ENCODE results near the gene HOXC5. TPM values are rescaled to one million over a fixed set of nuclear protein-coding genes. Genes with fewer than 3 reads are reported as not detected.
A peak's percentile ranks its signal among the peaks of the same experiment; 100 is the strongest.
"Not testable (repeated sequence)": the region's sequence is repeated elsewhere in the genome, so short reads cannot be mapped to it uniquely, and the experiment has no call there.

HOXC5 gene
- total RNA-seq, 1 experiment from 2014 or later: 0.07 TPM

GRCh38 chr12:54032086-54032619 is 697 bp upstream of the HOXC5 start:
- DNase-seq (ENCODE audit: extremely low read depth, low read depth): no peak

GRCh38 chr12:54033106-54033979 is 493 bp downstream of the HOXC5 start:
- peak; percentile 9 for DNase-seq (ENCODE audit: extremely low read depth, low read depth)

DNA sequence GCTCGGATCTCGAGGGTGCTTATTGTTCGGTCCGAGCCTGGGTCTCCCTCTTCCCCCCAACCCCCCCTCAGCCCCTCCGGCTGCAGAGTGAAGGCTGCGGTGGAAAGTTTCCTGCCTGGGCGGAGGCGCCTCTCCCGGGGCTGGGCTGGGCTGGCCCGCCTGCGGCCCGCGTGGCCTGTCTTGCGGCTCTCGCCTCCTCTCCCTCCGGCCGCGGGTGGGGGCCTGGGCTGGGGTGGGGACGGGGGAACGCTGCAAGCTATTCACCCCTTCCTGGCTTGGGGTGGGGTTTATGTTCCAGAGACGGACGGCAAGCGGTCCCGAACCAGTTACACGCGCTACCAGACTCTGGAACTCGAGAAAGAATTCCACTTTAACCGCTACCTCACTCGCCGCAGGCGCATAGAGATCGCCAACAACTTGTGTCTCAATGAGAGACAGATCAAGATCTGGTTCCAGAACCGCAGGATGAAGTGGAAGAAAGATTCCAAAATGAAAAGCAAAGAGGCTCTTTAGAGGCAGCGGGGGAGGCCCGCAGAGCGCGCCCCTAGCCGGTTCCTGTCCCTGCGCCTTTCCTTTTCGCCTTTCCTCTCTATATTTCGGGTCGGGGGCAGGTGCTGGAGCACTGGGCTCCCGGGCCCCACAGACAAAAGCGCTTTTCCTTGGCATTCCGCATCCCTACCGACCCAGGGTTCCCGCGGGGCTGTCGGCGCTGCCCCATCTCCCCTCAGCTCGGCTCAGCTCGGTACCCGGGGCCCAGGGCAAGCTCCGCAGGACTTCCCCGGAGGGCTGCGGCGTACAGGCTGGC is 1.3 kb downstream of the HOXC5 start:
- no peak for DNase-seq (ENCODE audit: extremely low read depth, low read depth)

GRCh38 chr12:54034785-54035310 is 2.0 kb downstream of the HOXC5 start:
- DNase-seq (ENCODE audit: extremely low read depth, low read depth): no peak

- DNase-seq (ENCODE audit: extremely low read depth, low read depth): no peak
Observed at GRCh38 chr12:54035568-54036264, 2.9 kb downstream of the HOXC5 start.

GRCh38 chr12:54036620-54037359 is 3.9 kb downstream of the HOXC5 start:
- DNase-seq (ENCODE audit: extremely low read depth, low read depth): no peak

- no peak for DNase-seq (ENCODE audit: extremely low read depth, low read depth)
Observed at GRCh38 chr12:54037360-54038283, 4.8 kb downstream of the HOXC5 start.

- DNase-seq (ENCODE audit: extremely low read depth, low read depth): no peak
Observed at GRCh38 chr12:54038284-54038870, 5.5 kb downstream of the HOXC5 start.

DNA sequence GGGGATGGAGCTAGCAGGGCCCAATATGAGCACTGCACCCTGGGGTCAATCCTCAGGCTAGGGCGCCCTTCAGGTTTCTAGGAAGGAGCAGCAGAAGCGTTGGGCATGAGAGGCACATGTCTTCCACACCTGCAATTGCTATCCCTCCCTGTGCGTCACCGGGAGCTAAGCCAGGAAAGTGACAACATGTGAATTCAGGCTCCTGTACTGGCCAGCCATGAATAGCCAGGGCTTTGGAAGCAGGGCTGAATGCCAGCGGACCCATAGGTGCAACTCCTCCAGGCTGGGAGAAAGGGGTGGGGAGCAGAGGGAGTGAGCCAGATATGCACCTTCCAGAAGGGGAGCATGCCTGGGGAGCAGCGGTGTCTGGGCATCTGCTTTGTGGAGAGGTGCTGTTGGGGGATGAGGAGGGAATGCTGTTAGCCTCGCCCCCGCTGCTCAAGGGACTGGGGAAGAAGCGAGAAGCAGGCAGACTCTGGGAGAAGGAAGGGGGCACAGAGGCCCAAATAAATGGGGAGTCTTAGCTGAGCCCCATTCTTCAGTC is 6.1 kb downstream of the HOXC5 start:
- no peak for DNase-seq (ENCODE audit: extremely low read depth, low read depth)

DNA sequence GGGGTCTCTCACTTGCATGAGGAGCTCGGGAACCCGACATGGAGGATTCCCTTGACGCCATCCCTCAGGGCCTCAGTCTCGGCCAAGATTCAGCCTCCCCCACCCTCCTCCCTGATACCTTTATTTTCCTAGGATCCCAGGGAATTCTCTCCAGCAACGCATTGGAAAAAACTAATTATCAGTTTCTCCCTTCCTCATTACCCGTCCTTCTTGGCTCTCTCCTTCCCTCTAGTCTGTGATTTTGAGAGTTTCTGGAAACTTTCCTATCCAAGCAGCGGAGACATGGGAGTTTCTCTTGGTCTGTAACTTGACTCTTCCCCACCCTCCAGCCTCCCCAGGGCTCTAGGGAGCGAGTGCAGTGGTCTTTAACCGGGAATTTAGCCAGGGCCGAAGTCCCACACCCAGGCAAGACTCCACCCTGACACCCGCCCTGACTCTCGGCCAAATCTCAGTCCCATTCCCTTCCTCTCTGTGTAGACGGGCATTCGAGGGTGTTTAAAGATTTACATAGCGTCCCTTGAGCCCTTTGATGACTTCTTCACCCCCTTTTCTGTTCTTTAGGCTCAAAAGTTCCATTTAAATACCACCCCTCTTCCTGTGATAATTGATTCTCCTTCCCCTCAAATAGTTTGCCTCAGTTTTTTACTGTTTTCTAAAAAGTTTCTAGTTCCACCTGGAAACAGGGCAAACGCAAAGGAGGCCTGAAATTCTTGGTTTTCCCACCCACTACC is 6.7 kb downstream of the HOXC5 start:
- DNase-seq (ENCODE audit: extremely low read depth, low read depth): no peak

- peak; percentile 18 for DNase-seq (ENCODE audit: extremely low read depth, low read depth)
Observed at GRCh38 chr12:54040148-54040494, 7.3 kb downstream of the HOXC5 start.

DNA sequence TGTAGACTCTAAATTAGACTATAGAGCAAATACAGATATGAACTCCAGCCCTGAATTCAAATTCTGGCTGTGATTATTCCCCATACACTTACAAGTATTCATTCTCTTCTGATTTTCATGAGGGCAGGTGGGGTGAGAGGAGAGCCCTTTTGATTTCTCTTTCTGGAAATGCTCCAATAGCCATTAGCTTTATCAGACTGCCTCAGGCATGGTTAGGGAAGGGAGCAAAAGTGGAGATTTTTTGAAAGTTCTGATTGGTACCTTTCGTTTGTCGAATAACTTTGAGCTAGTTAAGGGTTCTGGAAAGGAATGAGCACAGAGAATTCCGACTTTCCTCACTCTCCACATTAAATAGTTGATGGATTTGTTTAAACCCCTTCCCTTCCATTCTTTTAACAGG is 7.8 kb downstream of the HOXC5 start:
- DNase-seq (ENCODE audit: extremely low read depth, low read depth): no peak

DNA sequence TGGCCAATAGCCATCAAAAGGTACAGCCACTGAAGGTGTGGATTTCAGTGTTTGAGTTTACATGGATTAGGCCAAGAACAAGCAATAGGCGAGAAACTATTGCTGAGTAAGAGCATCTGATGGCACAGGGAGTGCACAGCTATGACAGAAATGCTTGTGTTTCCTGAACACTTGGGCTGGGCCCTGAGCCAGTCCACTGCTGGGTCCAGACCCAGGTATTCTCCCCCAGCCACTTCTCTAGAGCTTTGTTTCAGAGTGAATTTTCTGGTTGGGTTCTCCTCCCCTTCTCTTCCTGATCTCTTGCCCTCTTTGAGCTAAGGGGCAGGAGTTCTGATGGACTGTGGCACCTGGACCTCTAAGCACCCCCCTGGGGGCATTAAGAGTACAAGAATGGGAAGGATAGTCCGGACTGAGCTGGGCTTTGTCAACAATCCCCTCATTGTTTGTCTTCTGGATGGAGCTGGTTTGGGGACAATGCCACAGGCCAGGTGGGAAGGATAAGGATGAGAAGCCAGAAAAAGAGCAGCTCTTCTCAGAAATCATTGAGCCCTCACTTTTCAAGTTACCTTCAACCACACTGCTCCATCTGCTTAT is 8.3 kb downstream of the HOXC5 start:
- DNase-seq (ENCODE audit: extremely low read depth, low read depth): no peak

- DNase-seq (ENCODE audit: extremely low read depth, low read depth): not testable (repeated sequence)
Observed at GRCh38 chr12:54042033-54042432, 9.2 kb downstream of the HOXC5 start.

- no peak for DNase-seq (ENCODE audit: extremely low read depth, low read depth)
Observed at GRCh38 chr12:54042970-54043853, 10.4 kb downstream of the HOXC5 start.

GRCh38 chr12:54044425-54045103 is 11.7 kb downstream of the HOXC5 start:
- no peak for DNase-seq (ENCODE audit: extremely low read depth, low read depth)
